ENCODE data around the gene HHIP. TPM values are rescaled to one million over a fixed set of nuclear protein-coding genes. Genes with fewer than 3 reads are reported as not detected.
A peak's percentile ranks its signal among the peaks of the same experiment; 100 is the strongest.

The HHIP gene
- total RNA-seq, 1 experiment from 2014 or later = not detected

DNA sequence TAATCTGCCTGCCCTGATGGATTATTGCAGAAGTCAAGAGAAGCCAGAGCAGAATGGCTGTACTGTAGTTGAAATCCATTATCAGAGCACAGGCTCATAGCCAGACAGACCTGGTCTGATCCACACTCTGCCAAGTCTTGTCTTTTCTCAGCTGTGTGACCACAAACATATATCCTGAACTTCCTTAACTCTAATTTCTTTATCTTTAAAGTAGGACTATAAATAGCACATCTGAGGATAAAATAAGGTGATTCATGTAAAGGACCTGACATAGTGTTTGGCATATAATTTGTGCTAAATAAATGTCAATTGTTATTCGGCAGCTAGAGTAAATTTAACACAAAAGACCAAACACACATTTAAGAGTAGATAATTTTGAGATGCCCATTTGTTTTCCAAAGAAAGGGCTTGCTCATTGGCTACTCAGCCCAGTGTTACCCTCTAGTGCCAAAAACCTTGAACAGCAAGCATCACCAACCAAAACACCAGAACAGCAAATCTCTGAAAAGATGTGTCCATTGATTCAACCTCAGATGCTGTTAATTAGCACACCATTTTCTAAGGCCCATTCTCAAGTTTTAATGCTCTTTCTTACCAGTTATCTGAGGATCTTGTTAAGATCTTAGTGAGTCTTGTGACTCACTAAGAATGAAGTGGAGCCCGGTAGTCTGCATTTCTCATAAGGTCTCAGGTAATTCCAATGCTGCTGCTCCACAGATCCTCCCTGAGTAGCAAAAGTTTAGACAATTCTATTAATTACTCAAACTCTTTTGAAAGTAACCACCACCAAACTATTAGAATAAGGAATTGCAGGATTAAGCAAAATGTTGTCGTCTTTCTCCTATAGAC is 108.8 kb downstream of the HHIP start:
- ChIA-PET CTCF (no interaction called here), POLR2A (no interaction called here), RAD21 (ENCODE audit: low non-redundant PET in 1 of 2, low total read pairs in 2 of 2, uncharacterized antibody in 2 of 2, unreplicated experiment in 2 of 2) (no interaction called here)
- TF ChIP-seq RAD21 (IDR thresholded peaks at IDR 0.05; ENCODE audit: low read depth) = peak; percentile 67
- no peak for TF ChIP-seq JUND (IDR thresholded peaks at IDR 0.05)
- TF ChIP-seq EZH2 (IDR thresholded peaks at IDR 0.05) = no peak
- TF ChIP-seq, protein P1, sequence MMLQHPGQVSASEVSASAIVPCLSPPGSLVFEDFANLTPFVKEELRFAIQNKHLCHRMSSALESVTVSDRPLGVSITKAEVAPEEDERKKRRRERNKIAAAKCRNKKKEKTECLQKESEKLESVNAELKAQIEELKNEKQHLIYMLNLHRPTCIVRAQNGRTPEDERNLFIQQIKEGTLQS (IDR thresholded peaks at IDR 0.05) = no peak
- TF ChIP-seq SRF (IDR thresholded peaks at IDR 0.05; ENCODE audit: low read depth) = no peak
- TF ChIP-seq SP1 (IDR thresholded peaks at IDR 0.05; ENCODE audit: low read depth) = no peak
- no peak for TF ChIP-seq POLR2AphosphoS5 (IDR thresholded peaks at IDR 0.05; ENCODE audit: low read depth, low read length)
- TF ChIP-seq ELF1 (IDR thresholded peaks at IDR 0.05; ENCODE audit: borderline replicate concordance, low read depth) = no peak
- TF ChIP-seq CEBPB (IDR thresholded peaks at IDR 0.05; ENCODE audit: low read depth) = no peak
- TF ChIP-seq, protein P2, sequence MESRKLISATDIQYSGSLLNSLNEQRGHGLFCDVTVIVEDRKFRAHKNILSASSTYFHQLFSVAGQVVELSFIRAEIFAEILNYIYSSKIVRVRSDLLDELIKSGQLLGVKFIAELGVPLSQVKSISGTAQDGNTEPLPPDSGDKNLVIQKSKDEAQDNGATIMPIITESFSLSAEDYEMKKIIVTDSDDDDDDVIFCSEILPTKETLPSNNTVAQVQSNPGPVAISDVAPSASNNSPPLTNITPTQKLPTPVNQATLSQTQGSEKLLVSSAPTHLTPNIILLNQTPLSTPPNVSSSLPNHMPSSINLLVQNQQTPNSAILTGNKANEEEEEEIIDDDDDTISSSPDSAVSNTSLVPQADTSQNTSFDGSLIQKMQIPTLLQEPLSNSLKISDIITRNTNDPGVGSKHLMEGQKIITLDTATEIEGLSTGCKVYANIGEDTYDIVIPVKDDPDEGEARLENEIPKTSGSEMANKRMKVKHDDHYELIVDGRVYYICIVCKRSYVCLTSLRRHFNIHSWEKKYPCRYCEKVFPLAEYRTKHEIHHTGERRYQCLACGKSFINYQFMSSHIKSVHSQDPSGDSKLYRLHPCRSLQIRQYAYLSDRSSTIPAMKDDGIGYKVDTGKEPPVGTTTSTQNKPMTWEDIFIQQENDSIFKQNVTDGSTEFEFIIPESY (IDR thresholded peaks at IDR 0.05; ENCODE audit: extremely low read depth, insufficient replicate concordance, low read length) = no peak
- TF ChIP-seq, protein P3, sequence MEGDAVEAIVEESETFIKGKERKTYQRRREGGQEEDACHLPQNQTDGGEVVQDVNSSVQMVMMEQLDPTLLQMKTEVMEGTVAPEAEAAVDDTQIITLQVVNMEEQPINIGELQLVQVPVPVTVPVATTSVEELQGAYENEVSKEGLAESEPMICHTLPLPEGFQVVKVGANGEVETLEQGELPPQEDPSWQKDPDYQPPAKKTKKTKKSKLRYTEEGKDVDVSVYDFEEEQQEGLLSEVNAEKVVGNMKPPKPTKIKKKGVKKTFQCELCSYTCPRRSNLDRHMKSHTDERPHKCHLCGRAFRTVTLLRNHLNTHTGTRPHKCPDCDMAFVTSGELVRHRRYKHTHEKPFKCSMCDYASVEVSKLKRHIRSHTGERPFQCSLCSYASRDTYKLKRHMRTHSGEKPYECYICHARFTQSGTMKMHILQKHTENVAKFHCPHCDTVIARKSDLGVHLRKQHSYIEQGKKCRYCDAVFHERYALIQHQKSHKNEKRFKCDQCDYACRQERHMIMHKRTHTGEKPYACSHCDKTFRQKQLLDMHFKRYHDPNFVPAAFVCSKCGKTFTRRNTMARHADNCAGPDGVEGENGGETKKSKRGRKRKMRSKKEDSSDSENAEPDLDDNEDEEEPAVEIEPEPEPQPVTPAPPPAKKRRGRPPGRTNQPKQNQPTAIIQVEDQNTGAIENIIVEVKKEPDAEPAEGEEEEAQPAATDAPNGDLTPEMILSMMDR (IDR thresholded peaks at IDR 0.05 in 2 of 3, conservative IDR thresholded peaks at IDR 0.05 in 1 of 3; ENCODE audit: borderline replicate concordance in 1 of 3, insufficient read depth in 1 of 3, low read depth in 2 of 3, low read length in 2 of 3) = peak; percentile 36 to 58 (median 53); a peak in 5 of 6 replicates
- Histone ChIP-seq H3K9me2 (ENCODE audit: insufficient read depth) (no peaks in the 10 kb centered on the region), H3K27ac (ENCODE audit: low read depth, low read length) (no peak overlapping the region), H3K4me3 (replicated peaks in 1 of 2; ENCODE audit: low read depth in 1 of 2, low read length in 2 of 2) (no peak overlapping the region), H3K9me3 (ENCODE audit: control insufficient read depth in 1 of 2, insufficient read depth in 1 of 2, low read depth in 1 of 2, low read length in 2 of 2) (no peaks in the 10 kb centered on the region), H3K9ac (ENCODE audit: low read length) (no peak overlapping the region), H3K27me3 (ENCODE audit: insufficient read depth, low read length) (no peaks in the 10 kb centered on the region), H3K4me1 (ENCODE audit: control insufficient read depth in 1 of 2, insufficient read depth in 2 of 2, low read length in 2 of 2) (peaks cover 0 to 4% of the 10 kb centered on the region in 2 experiments; a peak in 1 of 4 replicates), H4K20me1 (ENCODE audit: insufficient read depth) (no peaks in the 10 kb centered on the region), H3K79me2 (ENCODE audit: insufficient read depth, low read length) (no peaks in the 10 kb centered on the region), H3K36me3 (ENCODE audit: control insufficient read depth in 1 of 2, insufficient read depth in 2 of 2, low read length in 2 of 2) (no peaks in the 10 kb centered on the region), H2AFZ (ENCODE audit: low read depth, low read length, poor library complexity, severe bottlenecking) (no peak overlapping the region), H3K4me2 (ENCODE audit: low read length) (no peak overlapping the region)
- peak; percentile 19 for DNase-seq (ENCODE audit: low read depth, low spot score)
- intact Hi-C loops (cut with micrococcal nuclease) = loop anchor here (10.0 kb wide), 1 partner anchor 580 kb away; no protein-coding TSS in a partner anchor
- no TSS peak for BruUV-seq (replicated peaks)
- peak; percentile 78 for ATAC-seq
